H1 (cell line): Measurements from ENCODE around the gene MRPL54. TPM values are rescaled to one million over a fixed set of nuclear protein-coding genes. Genes with fewer than 3 reads are reported as not detected.
A peak's percentile ranks its signal among the peaks of the same experiment; 100 is the strongest.

ENCODE experiments used
- ASH2L ChIP-seq: fragments of 200-600, 300-600 bp; sonication (generic); IDR thresholded peaks from one replicate; pipeline ENCODE4 v1.7.1; 2017; ENCODE audit warnings: low read length
- CHD2 ChIP-seq: IDR thresholded peaks from 2 replicates; pipeline ENCODE4 v1.6.1; 2012; ENCODE audit warnings: low read length, improper control_type of control experiment
- CTBP2 ChIP-seq: IDR thresholded peaks from 2 replicates; pipeline ENCODE4 v1.7.0; 2011; ENCODE audit warnings: borderline replicate concordance, mild to moderate bottlenecking, moderate library complexity, mixed read lengths, low read length; ENCODE audit not compliant: insufficient read depth, insufficient read length
- JUN ChIP-seq: IDR thresholded peaks from 2 replicates; pipeline ENCODE4 v1.6.1; 2011; ENCODE audit warnings: low read depth, mild to moderate bottlenecking, improper control_type of control experiment, low read length
- KDM4A ChIP-seq: IDR thresholded peaks from one replicate; pipeline ENCODE4 v1.7.1; 2012; ENCODE audit warnings: low read depth, mild to moderate bottlenecking, moderate library complexity, low read length, inconsistent platforms; ENCODE audit not compliant: severe bottlenecking
- SP1 ChIP-seq: IDR thresholded peaks from 2 replicates; pipeline ENCODE4 v1.6.1; 2011; ENCODE audit warnings: low read depth, low read length
- polyA plus RNA-seq, 7 experiments: library from polyadenylated mRNA; depleted of rRNA in 3 of 7; stranded (reverse) in 5 of 7; unstranded in 2 of 7; fragments of >200 nt in 5 of 7; fragments of 200-250 nt in 2 of 7; gene quantifications; 1 replicate in 5 of 7; 2 replicates in 1 of 7; 4 replicates in 1 of 7; pipeline versions ENCODE4 v1.2.1 to v1.2.3, GENCODE V29; 2011 to 2013; ENCODE audit warnings: missing spikeins in 2 of 7, mixed read lengths in 2 of 7
- total RNA-seq: library from RNA; stranded (reverse); fragmentation: NEBNext Ultra II Directional; extraction: Animal tissue kit (Norgen Biotek cat#: 25700); gene quantifications from 2 replicates; pipeline ENCODE4 v1.2.1, GENCODE V29; 2021

MRPL54 gene
- total and polyA plus RNA-seq, 2 of the 8 experiments (the other 6 are each of a cell fraction or from before 2014, with no cell fraction given): 63.8 to 72.8 TPM

DNA sequence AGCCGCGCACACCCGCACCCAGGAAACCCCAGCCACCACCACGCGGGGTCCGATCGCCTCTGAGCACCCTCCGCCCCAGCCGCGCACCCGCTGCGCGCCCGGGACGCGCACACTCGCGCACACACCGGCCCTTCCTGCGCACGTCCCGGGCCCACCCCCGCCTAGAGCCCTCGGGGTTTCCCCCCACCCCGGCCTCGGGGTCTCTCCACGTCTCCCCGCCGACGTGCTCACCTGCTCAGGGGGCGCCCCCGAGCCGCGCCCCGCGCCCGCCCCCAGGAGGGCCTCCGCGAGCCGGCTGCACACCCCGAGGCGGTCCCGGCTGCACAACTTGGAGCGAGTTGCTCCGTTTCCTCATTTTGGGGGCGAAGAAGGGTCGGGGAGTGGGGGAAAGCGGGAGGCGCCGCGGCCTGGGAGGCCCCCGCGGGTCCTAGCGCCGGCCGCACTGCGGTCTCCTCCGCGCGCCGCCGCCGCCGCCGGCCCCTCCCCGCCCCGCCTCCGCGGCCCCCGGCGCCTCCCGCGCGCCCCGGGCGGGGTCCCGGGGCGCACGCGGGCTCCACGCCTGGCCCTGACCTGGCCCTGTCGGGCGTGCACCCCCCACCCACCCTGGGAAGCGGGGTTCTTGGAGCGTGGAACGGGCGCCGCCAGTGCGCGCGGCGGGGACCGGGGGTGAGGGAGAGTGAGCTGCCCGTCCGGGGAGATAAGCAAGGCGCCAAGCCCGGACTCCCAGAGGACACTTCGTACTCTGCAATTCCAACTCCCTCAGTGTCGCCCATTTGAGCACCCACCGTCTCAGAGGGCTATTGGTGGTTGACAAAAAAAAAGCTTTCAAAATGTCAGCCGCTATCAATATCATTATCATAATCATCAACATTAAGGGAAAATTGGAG is 23.7 kb downstream of the MRPL54 start, which contains the start of gene MATK (continued):
- TF ChIP-seq SP1: no peak
- peak; percentile 37 for TF ChIP-seq ASH2L
- TF ChIP-seq KDM4A: peak; percentile 72
- no peak for TF ChIP-seq CTBP2
- no peak for TF ChIP-seq JUN
- TF ChIP-seq CHD2: no peak
